ENCODE results near the gene NETO2.

- TF ChIP-seq, protein P1, sequence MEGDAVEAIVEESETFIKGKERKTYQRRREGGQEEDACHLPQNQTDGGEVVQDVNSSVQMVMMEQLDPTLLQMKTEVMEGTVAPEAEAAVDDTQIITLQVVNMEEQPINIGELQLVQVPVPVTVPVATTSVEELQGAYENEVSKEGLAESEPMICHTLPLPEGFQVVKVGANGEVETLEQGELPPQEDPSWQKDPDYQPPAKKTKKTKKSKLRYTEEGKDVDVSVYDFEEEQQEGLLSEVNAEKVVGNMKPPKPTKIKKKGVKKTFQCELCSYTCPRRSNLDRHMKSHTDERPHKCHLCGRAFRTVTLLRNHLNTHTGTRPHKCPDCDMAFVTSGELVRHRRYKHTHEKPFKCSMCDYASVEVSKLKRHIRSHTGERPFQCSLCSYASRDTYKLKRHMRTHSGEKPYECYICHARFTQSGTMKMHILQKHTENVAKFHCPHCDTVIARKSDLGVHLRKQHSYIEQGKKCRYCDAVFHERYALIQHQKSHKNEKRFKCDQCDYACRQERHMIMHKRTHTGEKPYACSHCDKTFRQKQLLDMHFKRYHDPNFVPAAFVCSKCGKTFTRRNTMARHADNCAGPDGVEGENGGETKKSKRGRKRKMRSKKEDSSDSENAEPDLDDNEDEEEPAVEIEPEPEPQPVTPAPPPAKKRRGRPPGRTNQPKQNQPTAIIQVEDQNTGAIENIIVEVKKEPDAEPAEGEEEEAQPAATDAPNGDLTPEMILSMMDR (IDR thresholded peaks at IDR 0.05 in 2 of 3, conservative IDR thresholded peaks at IDR 0.05 in 1 of 3; ENCODE audit: borderline replicate concordance in 1 of 3, insufficient read depth in 1 of 3, low read depth in 2 of 3, low read length in 2 of 3): no peak
- TF ChIP-seq, protein P2, sequence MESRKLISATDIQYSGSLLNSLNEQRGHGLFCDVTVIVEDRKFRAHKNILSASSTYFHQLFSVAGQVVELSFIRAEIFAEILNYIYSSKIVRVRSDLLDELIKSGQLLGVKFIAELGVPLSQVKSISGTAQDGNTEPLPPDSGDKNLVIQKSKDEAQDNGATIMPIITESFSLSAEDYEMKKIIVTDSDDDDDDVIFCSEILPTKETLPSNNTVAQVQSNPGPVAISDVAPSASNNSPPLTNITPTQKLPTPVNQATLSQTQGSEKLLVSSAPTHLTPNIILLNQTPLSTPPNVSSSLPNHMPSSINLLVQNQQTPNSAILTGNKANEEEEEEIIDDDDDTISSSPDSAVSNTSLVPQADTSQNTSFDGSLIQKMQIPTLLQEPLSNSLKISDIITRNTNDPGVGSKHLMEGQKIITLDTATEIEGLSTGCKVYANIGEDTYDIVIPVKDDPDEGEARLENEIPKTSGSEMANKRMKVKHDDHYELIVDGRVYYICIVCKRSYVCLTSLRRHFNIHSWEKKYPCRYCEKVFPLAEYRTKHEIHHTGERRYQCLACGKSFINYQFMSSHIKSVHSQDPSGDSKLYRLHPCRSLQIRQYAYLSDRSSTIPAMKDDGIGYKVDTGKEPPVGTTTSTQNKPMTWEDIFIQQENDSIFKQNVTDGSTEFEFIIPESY (IDR thresholded peaks at IDR 0.05; ENCODE audit: extremely low read depth, insufficient replicate concordance, low read length): no peak
- TF ChIP-seq EZH2 (IDR thresholded peaks at IDR 0.05) (no peak), EZH2phosphoT487 (IDR thresholded peaks at IDR 0.05; ENCODE audit: borderline replicate concordance) (no peak), ZNF274 (IDR thresholded peaks at IDR 0.05; ENCODE audit: low read depth, low read length) (no peak), POLR2A (IDR thresholded peaks at IDR 0.05; ENCODE audit: borderline replicate concordance, extremely low read depth, insufficient read depth, insufficient read length) (no peak), TCF7L2 (IDR thresholded peaks at IDR 0.05; ENCODE audit: borderline replicate concordance, extremely low read depth, insufficient read depth, insufficient read length) (no peak)
Observed at GRCh38 chr16:47053895-47054294, 89.8 kb downstream of the NETO2 start.

All from HCT116 (cell line).